ENCODE data around the gene KCTD2. TPM values are rescaled to one million over a fixed set of nuclear protein-coding genes. Genes with fewer than 3 reads are reported as not detected.

Gene KCTD2
- total and polyA plus RNA-seq, 9 of the 15 experiments (the other 6 are each of a cell fraction or from before 2014, with no cell fraction given) = 1.7 to 32.9 (median 15.8) TPM

DNA sequence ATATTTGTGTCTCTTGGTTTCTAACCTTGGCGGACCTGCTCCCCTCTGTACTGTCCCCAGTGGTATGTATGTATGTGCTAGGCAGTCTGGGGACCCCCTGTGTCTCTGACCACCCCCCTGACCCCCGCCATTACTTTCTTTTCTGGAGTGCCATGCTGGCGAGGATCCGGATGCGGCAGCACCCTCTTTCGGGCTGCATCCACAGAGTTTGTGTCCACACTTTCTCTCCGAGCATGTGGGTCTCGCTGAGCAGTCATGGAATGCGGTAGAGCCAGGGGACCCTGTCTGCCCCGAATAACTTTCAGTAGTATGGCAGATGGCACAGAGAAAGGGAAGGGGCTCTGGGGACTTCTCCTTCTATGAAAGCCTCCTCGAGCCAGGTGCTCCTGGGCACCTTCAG is 17.0 kb downstream of the KCTD2 start:
- DNase-seq (ENCODE audit: extremely low read depth in 1 of 4, low spot score in 3 of 4) (peak in 1 of 4 experiments; percentile 8), ATAC-seq (no peak), FAIRE-seq (no peak)
- H3K4me2 ChIP-seq (ENCODE audit: insufficient read depth, low read length) = no peak overlapping the region
- H4K20me1 ChIP-seq (replicated peaks; ENCODE audit: control insufficient read depth, insufficient read depth, low read length) = 0 out of 2 replicates have a peak, but pooled peaks cover 3% of the 10 kb centered on the region
- no peak overlapping the region for H2AFZ ChIP-seq (ENCODE audit: low read depth, low read length)
- ChIA-PET POLR2A (interaction anchor here (1.2 to 2.0 kb wide), 3 partner anchors 10 to 16 kb away, joined by 3 to 11 read pairs (median 5); no protein-coding TSS in a partner anchor), CTCF (ENCODE audit: low intra/inter-chr PET ratio) (interaction anchor here (0.5 kb wide), 1 partner anchor 134 kb away, joined by 3 read pairs; no protein-coding TSS in a partner anchor)
- 82% methylated on average over 11 of the region's 11 CpGs for WGBS (ENCODE audit: insufficient coverage, low coverage, missing lambda C conversion rate)
- H3K79me2 ChIP-seq (ENCODE audit: control insufficient read depth, insufficient read depth, low read length) = no peaks in the 10 kb centered on the region
- TF ChIP-seq CTBP1 (IDR thresholded peaks at IDR 0.05; ENCODE audit: borderline replicate concordance) (no peak), BCOR (IDR thresholded peaks at IDR 0.05) (no peak), SAFB (IDR thresholded peaks at IDR 0.05; ENCODE audit: borderline replicate concordance, low read depth, low read length) (no peak), EGR1 (conservative IDR thresholded peaks at IDR 0.05) (no peak), NCOA4 (IDR thresholded peaks at IDR 0.05; ENCODE audit: partially characterized antibody) (no peak), RBM34 (IDR thresholded peaks at IDR 0.05; ENCODE audit: borderline replicate concordance, insufficient read depth, low read length) (no peak), ZNF644 (tag; IDR thresholded peaks at IDR 0.05; ENCODE audit: low read depth) (no peak), POLR2AphosphoS2 (IDR thresholded peaks at IDR 0.05; ENCODE audit: low read length) (no peak), MTA1 (IDR thresholded peaks at IDR 0.05; ENCODE audit: borderline replicate concordance) (no peak), LEF1 (IDR thresholded peaks at IDR 0.05) (no peak), HDAC3 (IDR thresholded peaks at IDR 0.05; ENCODE audit: borderline replicate concordance, partially characterized antibody) (no peak), MEF2D (tag; conservative IDR thresholded peaks at IDR 0.05; ENCODE audit: low read depth) (no peak), POU5F1 (IDR thresholded peaks at IDR 0.05; ENCODE audit: borderline replicate concordance, low read depth, low read length, partially characterized antibody) (no peak), HES1 (IDR thresholded peaks at IDR 0.05; ENCODE audit: low read depth) (no peak)
- H3K27me3 ChIP-seq (ENCODE audit: control insufficient read depth in 2 of 2, insufficient read depth in 2 of 2, low read length in 2 of 2) = no peaks in the 10 kb centered on the region
- intact Hi-C loops (cut with micrococcal nuclease) = no loop called here
- peaks cover 0 to 3% of the 10 kb centered on the region in 2 experiments; a peak in 3 of 5 replicates for H3K4me1 ChIP-seq (replicated peaks in 1 of 2; ENCODE audit: control insufficient read depth in 2 of 2, insufficient read depth in 2 of 2, low read length in 2 of 2)
- no peak overlapping the region for H3K9ac ChIP-seq (ENCODE audit: insufficient read depth in 1 of 2, low read depth in 2 of 2, low read length in 2 of 2)
- in situ Hi-C loops (cut with MboI) = loop anchor here (5.0 kb wide), 1 partner anchor 48 kb away; no protein-coding TSS in a partner anchor
- no peak overlapping the region for H3K27ac ChIP-seq (ENCODE audit: extremely low read depth, low read depth, low read length)
- TSS peak; percentile 35 for BruUV-seq (replicated peaks)
- H3K9me1 ChIP-seq (ENCODE audit: control insufficient read depth, insufficient read depth, low read length) = no peaks in the 10 kb centered on the region
- H3K4me3 ChIP-seq = no peak overlapping the region
- H3K9me3 ChIP-seq (replicated peaks; ENCODE audit: control insufficient read depth, insufficient read depth, low read depth, low read length) = no peaks in the 10 kb centered on the region
- peaks cover 60% of the 10 kb centered on the region for H3K36me3 ChIP-seq (ENCODE audit: control insufficient read depth, insufficient read depth, low read length)
